HG03097 (cell line): Measurements from ENCODE around the gene MARK3.

Experiments
- ATAC-seq: cut with Tn5 transposase; IDR thresholded peaks from one replicate; pipeline ENCODE4 v1.9.1; 2021; ENCODE audit not compliant: unreplicated experiment, low FRiP score

MARK3 gene

DNA sequence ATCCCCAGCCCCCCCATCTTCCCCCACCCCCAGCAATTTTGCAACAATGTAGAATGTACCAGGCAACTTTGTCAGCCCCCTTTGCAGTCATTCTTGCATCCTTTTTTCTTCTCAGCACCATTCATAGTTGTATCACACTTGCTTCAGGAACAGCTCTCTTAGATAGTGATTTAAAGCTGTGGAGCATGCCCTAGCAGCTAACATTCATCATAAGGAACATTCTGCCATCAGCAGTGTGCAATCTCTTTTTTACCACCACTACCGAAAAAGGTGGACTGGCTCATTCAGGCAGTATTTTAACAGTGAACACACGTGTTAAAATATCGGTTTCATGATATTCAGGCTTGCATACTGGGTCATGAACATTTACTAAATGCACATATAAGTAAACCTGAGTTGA, 45.1 kb downstream of the MARK3 start:
- ATAC-seq, result no peak

DNA sequence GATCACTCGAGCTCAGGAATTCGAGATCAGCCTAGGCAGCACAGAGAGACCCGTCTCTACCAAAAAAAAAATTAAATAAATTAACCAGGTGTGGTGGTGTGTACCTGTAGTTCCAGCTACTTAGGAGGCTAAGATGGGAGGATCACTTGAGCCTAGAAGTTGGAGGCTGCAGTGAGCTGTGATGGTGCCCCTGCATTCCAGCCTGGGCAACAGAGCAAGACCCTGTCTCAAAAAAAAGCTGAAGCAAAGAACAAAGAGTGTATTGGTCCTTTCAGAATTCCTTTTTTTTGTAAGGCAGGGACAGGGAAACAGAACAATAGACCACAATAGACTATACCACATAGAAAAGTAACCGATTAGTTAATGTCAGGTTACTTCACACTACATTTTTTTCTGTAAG, 47.4 kb downstream of the MARK3 start:
- ATAC-seq, result no peak

DNA sequence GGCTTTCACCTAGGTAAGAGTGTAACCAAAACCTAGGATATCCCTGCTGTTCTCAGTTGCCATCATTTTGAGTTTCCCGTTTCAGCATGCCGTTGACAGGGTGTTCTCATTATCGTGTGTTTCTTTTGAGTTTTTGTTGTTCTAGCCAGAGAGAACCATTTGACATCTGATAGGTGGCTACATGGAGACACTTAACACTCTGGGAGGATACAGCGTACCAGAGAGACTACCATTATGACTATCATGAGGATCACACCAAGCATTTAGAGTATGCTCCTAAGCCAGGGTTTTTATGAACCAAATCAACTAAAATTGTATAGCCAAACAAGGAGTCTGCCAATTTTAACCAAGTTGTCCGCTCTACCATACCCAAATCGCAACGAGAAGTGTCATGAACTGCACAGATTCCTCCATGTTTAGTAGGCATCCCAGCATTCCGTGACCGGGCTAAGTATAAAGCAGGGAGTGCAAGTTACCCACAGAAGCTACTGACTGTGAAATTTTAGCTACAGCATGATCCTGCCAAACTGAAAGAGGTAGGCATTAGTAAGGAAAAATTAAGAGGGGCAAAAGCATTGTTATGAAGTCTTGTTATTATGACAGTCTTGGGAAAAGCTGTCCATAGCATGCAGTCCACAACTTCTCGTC, 48.8 kb downstream of the MARK3 start:
- no peak for ATAC-seq

DNA sequence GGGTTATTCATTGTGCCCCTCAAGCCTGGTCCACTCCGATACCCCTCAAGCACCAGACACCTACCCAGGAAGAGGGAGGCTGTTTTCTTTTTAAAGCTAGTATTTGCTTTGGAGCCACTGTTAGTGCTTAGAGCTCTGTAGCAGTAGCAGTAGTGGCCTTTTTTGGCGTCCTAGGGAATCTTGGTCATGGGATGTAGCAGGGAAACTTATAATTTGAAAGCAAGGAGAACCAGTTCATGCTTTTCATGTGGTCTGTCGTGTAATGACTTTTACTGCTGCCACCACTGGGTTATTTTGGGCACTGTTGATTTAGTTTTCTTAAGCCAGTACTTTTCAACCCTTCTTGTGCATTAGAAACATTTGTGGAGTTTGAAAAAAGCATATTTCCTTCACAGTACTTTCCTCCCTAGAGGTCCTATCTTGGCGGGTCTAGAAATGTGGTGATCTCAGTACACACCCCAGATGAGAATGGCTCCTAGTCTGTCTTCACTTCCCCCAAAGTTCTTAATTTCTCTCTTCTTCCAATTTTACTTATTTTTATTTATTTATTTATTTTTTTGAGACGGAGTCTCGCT, 49.7 kb downstream of the MARK3 start:
- ATAC-seq, result no peak

GRCh38 chr14:103436533-103436932, 51.3 kb downstream of the MARK3 start:
- no peak for ATAC-seq

- no peak for ATAC-seq
Measured at GRCh38 chr14:103442288-103442687, 57.1 kb downstream of the MARK3 start.

GRCh38 chr14:103443111-103443510, 57.9 kb downstream of the MARK3 start:
- no peak for ATAC-seq

DNA sequence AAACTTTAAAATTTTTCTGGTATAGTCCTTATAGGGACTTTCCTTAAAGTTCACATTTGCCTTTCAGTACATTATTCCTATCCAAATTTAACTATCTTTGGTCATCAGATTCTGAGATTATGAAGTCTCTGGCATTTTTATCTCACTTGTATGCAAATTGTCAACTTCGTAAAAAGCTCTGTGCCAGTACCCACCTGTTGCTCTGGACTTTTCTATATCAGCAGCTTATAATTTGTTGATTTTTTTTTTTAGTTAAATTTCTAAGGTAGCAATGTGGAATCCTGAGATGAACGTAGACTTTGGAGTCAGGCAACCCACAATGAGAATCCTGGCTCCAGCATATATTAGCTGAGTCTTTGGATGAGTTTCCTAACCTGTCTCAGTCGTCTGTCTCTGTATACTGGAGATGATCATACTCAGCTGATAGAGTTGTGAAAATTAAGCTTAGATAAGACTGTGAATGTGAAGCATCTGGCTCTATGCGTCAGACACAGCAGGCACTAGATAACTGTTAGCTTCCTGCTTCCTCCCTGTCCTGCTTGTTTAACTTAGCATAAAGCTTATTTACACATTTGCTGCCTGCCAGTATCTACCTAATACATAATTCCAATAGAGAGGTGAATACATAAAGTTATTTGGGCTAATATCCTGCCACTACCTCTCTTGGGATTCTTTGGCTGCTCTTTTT, 59.8 kb downstream of the MARK3 start:
- ATAC-seq, result no peak

DNA sequence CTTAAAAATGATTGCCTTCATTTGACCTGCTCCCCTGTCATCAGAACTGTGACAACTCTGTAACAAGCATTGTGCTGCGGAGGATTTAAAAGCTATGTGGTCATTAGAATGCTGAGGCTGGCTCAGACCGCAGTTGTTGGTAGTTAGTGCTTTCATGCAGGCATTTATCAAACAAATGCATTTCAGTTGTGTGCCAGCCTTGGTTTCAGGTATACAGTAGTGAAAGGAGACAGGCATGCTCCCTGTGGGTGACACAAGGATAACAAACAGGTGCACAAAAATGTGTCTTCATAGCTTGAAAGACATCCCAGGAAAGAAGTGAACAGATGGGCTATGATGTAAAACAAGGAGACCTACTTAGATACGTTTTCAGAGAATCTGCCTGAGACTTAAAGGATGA, 60.6 kb downstream of the MARK3 start:
- ATAC-seq, result no peak

DNA sequence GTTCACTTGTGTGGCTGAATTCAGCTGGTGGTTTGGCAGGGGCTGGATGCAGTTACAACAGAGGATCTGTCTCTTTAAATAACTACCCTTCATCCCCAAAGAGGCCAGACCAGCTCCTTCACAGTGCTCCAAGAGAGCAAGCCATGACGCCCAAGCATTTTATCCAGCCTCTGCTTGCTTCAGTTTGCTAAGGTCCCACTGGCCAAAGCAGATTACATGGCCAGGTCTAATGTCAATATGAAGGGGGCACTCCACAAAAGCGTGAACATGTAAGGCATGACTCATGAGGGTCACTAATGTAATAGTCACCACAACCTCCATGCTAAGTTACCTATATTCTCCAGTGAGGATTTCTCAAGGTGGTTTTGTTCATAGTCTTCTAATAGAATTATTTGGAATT, 62.9 kb downstream of the MARK3 start:
- no peak for ATAC-seq

DNA sequence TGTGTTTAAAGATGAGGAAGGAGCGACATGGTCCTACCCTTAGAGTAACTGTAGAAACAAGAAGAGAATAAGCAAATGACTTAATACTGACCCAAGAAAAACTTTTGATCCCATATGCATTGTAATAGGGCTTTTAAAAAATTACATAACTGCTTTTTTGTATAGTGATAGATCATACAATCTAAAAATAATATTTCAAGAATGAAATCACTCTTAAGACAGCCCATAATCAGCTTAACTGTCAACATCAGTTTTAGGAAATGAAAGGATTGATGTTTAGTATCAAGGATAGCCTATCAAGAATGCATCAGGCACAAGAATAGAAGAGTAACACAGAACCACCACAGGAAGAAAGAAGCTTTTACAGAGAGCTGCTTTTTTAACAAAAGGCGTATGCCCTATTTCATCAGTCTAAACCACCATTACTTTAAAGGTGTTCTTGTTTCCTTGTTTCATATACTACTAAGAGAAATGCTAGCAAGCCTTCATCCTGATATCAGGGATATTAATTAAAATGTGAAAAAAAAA, 64.5 kb downstream of the MARK3 start:
- ATAC-seq, result no peak

DNA sequence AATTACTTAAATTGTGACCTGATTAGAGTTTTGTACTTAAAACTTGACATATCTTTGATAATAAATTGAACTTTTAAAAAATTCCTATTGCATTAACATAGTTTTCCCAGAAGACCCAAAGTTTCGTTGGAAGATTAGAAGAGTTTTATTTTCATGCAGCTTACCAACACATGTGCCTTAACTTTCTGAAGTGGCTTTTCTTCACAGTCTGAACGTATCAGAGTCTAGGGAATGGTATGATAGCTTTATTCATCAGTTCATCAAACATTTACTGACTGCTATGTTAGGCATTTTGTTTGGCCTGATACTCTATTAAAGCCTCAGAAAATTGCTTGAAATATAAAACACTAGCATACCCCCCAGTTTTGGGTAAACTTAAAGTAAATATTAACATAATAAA, 65.2 kb downstream of the MARK3 start:
- ATAC-seq, result no peak

DNA sequence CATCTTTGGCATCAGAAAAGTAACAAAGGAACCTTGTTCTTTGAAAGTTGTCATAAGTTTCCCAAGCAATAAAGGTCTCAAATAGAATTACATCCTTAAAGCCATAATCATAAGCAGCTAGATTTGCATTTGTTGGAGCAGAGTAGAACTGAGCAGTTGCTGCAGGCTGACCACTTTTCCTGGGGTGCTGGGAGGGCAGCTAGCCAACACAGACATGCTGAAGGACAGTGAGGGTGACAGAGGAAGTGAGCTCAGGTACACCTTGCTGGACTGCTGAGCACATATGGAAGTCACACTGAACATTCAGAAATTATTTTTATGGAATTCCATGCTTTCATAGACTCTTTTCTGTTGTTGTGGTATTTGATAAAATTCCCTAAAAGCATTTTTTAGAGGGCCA, 66.2 kb downstream of the MARK3 start:
- ATAC-seq, result no peak

DNA sequence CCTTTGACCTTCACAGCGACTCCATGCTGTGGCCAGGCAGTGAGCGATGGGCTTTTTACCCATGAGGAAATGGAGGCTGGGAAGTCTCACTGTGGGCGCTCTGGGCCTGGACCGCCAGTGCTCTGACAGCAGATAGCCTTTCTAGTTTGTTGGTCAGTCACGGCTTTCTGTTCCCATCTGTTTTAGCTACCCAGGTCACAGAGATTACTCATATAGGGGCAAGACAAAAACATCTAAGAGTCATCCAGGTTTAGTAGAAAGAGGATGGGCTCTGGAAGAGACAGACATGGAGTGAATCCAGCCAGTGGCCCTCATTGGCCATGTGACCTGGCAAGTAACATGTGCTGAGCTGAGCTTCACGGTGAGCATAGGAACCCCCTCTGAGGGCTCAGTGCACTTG, 68.6 kb downstream of the MARK3 start:
- ATAC-seq, result no peak

DNA sequence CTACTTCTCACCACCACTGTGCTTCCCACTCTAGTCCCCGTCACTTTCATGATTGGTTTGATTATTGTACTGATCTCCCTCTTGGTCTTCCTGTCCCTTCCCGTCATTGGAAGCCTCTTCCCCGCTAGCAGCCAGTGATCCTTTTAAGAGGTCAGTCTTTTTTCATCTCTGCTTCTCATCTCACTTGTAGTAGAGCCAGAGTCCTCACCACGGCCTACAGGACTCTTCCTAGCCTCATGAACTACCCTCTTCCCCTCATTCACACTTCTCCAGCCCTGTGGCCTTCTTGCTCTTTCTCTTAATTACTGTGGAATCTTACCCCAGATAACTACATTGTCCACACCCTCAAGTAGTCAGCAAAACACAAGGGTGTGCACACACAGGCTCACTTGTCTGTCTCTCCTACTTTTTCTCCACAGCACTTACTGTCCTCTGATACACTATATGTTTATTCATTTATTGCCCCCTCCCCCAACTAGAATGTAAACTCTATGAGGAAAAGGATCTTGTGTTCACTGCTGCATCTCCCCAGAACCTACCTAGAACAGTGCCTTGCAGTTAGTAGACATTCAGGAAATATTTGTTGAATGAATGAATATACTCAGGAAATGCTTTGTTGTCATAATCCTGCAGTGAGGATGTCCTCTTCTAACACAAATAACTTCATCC, 71.1 kb downstream of the MARK3 start:
- ATAC-seq, result no peak

DNA sequence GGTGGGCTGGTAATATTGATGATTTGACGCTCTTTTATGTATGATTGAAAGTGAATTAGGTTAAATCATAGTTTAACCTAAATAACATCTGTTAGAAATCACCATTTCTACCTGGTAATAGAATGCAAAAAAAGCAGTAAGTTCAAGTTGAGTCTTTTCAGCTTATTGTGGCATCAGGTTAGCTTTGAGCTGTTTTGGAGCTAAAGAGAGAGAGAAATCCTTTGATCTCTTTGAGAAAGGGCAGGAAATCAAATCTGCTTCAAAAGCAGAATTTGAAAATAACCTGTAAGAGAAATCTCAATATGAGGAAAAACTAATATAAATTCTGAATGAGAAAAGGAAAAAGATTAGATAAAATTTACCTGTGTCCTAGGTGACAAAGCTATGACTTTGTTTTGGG, 75.2 kb downstream of the MARK3 start:
- ATAC-seq, result no peak

GRCh38 chr14:103463149-103463548, 77.9 kb downstream of the MARK3 start:
- ATAC-seq, result no peak

- no peak for ATAC-seq
Measured at GRCh38 chr14:103463851-103464250, 78.6 kb downstream of the MARK3 start.

DNA sequence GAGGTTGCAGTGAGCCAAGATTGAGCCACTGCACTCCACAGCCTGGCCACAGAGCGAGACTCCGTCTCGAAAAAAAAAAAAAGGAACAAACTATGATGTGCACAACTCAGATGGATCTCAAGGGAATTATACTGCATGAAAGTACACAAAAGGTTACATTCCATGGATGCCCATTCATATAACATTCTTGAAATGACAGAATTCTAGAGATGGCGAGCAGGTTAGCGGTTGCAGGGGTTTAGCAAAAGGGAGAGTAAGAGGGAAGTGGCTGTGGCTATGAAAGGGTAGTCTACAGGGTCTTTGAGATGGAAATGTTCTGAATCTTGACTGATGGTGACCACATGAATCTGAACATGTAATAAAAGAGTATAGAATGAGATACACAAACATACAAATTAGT, 87.7 kb downstream of the MARK3 start:
- no peak for ATAC-seq

GRCh38 chr14:103474893-103475292, 89.7 kb downstream of the MARK3 start:
- ATAC-seq, result no peak

DNA sequence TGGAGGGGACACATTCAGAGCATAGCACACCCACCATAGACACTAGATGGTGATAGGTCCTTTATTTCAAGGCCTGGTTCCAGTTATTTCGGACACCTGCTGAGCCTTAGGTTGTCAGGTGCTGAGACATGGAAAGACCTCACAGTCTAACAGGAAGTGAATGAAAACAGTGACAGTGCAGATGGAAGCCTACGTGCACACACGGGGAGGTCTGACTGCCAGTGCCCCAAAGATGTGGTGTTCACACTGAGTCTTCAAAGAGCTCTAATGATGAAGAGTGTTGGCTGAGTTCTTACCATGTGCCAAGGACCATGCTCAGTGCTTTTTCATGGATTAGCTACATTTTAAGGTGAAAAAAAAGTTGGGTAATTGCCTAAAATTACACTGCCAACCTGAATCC, 90.8 kb downstream of the MARK3 start:
- no peak for ATAC-seq
